ENCODE measurements around the gene XPO4.
"Not testable (repeated sequence)": the region's sequence is repeated elsewhere in the genome, so short reads cannot be mapped to it uniquely, and the experiment has no call there.

XPO4 gene

DNA sequence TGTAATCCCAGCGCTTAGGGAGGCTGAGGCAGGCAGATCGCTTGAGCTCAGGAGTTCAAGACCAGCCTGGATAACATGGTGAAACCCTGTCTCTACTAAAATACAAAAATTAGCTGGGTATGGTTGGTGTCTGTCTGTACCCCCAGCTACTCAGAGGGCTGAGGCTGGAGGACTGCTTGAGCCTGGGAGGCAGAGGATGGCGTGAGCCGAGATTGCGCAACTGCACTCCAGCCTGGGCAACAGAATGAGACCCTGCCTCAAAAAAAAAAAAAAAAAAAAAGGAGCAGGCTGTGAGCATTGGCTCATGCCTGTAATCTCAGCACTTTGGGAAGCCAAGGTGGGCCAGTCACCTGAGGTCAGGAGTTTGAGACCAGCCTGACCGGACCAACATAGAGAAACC, 12.0 kb downstream of the XPO4 start:
- FAIRE-seq, result not testable (repeated sequence)

- no peak for FAIRE-seq
Measured at GRCh38 chr13:20882206-20882605, 20.3 kb downstream of the XPO4 start.

GRCh38 chr13:20877902-20878301, 24.6 kb downstream of the XPO4 start:
- FAIRE-seq, result no peak

DNA sequence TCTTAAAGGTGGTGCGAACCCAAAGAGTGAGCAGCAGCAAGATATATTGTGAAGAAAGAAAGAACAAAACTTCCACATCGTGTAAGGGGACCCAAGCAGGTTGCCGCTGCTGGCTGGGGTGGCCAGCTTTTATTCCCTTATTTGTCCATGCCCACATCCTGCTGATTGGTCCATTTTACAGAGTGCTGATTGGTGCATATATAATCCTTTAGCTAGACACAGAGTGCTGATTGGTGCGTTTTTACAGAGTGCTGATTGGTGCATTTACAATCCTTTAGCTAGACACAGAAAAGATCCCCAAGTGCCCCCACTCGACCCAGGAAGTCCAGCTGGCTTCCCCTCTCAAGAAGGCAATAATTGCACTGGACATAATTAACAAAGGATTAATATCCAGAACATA, 25.7 kb downstream of the XPO4 start:
- not testable (repeated sequence) for FAIRE-seq

DNA sequence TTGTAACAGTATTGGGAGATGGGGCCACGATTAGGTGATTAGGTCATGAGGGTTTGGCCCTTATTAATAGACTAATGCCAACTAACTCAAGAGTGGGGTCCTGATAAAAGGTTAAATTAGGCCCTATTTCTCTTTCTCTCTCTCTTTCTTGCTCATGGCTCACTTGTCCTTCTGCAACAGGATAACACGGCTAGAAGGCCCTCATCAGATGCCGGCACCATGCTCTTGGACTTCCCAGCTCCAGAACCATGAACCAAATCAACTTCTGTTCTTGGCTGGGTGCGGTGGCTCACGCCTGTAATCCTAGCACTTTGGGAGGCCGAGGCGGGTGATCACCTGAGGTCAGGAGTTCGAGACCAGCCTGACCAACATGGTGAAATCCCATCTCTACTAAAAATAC, 28.1 kb downstream of the XPO4 start:
- not testable (repeated sequence) for FAIRE-seq

GRCh38 chr13:20873348-20873747, 29.2 kb downstream of the XPO4 start:
- no peak for FAIRE-seq

DNA sequence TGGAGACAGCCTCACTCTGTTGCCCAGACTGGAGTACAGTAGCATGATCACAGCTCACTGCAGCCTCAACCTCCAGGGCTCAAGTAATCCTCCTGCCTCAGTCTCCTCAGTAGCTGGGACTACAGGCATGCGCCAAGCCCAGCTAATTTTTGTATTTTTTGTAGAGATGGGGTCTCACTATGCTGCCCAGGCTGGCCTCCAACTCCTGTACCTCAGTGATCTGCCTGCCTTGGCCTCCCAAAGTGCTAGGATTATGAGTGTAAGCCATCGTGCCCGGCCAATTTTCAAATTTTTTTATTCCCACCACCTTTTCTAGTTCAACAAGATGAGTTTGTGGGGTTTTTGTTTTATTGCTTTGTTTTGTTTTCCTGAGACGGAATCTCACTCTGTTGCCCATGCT, 31.7 kb downstream of the XPO4 start:
- no peak for FAIRE-seq

DNA sequence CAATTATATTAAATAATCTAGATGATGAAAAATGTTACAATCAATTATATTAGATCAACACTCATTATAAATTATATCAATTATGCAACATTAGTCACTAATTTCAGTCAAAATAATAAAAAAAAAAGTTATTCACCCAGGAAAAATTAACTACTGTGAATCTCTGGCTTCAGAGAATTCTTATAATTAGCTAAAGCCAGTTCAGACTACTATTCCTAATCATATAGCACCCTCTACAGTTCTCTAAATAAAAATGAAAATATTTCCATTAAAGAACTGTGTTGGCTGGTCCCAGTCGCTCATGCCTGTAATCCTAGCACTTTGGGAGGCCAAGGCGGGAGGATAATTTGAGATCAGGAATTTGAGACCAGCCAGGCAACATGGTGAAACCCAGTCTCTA, 33.0 kb downstream of the XPO4 start:
- FAIRE-seq, result no peak

- no peak for FAIRE-seq
Measured at GRCh38 chr13:20867408-20867807, 35.1 kb downstream of the XPO4 start.

GRCh38 chr13:20861666-20862065, 40.9 kb downstream of the XPO4 start:
- FAIRE-seq, result not testable (repeated sequence)

DNA sequence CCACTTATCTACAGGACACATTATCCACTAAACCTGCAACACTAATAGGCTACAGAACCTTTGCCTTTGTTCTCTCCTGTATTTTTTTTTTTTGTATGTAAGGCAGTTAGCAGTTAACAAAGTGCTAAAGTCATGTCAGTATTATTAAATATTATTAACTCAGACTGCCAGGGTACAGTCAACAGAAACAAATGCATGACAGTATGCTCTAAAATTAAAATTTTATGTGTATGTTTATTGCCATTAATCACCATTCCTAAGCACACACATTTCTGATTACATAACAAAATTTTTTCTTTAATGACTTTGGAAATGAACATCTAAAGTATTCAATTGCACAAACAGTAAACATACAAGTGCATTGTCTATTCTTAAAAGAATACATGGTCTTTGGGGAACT, 41.7 kb downstream of the XPO4 start:
- FAIRE-seq, result no peak

- no peak for FAIRE-seq
Measured at GRCh38 chr13:20856650-20857049, 45.9 kb downstream of the XPO4 start.

DNA sequence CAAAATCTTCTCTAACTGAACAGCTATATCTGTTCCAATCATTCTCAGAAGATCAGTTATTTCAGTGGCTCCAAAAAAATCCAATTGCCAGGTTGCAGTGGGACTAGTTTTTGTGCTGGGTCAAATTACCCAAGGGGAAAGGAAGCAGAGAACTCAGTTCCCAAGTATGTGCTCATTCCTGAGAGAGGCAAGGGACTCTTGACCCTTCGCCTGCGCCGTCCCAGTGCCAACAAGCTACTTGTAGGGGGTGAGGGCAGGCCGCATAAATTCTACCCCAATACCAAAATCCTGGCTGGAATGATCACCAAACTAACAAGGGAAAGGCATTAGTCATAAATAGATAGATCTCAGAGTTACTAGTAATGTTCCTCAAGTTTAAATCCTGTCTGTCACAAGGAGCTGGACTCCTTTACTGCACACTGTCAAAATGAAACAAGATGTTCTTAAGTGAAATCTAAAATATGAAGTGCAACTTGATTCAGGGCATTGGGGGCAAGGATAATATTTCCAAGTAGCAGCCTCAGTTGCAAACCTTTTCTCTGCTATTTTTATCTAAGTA, 50.6 kb downstream of the XPO4 start:
- FAIRE-seq, result no peak

GRCh38 chr13:20848944-20849343, 53.6 kb downstream of the XPO4 start:
- FAIRE-seq, result no peak

DNA sequence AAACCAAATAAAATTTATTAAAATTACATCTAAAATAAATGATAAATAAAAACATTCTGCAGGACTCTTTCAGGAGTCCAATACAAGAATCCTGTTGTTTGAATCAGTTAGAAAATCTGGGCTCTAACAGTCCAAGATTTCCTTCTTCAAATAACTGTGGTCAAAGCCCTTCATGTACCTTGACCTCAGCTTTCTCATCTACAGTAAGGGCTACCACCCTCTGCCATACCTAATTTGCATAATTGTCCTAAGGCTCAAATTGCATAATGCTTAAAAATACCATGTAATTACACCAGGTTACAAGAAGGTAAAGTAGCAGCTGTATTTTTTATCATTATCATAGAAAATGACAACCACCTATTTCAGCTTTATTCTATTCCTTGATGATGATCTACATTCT, 54.3 kb downstream of the XPO4 start:
- no peak for FAIRE-seq

GRCh38 chr13:20847296-20847695, 55.2 kb downstream of the XPO4 start:
- no peak for FAIRE-seq

DNA sequence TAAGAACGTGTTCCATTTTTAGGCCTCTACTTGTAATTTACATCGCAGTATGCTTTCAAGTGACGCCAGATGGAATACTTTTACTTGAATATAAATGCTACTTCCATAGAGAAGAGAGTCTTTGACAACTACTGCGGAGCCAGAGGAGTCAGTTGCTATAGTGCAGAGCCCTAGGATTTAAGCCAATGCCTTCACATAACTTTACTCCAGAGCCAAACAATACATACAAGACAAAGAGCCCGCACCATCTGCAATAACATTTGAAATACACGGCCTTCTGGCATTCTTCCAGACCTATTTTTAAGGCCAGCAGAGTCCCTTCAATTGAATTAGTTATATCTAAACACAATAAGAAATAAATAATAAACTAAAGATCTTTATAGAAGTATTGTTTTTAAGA, 59.4 kb downstream of the XPO4 start:
- FAIRE-seq, result no peak

GRCh38 chr13:20840568-20840967, 62.0 kb downstream of the XPO4 start:
- no peak for FAIRE-seq

DNA sequence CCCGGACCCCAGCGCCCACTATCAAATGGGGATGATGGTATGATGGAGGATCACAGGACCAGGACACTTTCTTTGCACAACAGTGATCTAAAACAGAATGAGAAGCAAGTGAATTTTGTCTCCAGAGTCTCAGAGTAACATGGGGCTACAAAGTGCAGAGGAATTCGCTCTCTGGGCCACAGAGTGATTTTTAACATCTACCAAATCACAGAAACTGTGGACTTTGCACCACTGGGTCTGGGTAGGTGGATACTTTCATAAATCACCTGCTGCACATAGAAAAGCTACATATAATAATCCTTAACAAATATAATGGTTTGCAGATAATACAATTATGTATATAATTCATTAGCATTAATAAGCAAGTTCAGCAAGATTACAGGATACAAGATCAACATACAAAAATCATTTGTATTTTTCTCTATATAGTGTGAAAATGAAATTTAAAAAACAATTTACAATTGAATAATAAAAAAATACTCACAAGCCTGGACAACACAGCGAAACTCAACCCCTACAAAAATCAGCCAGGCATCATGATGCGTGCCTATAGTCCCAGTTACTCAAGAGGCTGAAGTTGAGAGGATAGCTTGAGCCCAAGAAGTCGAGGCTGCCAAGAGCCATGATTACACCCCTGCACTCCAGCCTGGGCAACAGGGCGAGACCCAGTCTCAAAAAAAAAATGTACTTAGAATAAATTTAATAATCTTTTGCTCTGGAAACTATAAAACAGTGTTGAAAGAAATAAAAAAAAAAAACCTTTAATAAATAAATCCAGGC, 68.5 kb downstream of the XPO4 start:
- no peak for FAIRE-seq

GRCh38 chr13:20832861-20833260, 69.7 kb downstream of the XPO4 start:
- no peak for FAIRE-seq

DNA sequence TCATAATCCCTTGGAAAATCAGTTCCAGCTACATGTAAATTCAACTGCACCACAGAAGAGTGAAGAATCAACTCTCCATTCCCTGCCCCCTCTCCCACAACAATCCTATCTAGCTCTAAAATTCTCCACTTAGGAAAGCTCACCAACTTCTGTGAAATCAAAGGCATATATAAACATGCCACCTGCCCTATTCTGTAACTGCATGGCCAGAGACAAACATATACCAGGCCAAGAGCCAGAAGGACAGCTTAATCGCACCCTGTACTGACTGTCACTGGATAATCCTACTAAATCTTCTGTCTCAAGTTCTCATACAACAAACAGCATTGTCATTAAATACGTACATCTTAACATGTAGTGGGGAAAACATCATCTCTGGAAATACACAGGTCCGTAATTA, 70.6 kb downstream of the XPO4 start:
- FAIRE-seq, result no peak

GRCh38 chr13:20831254-20831653, 71.3 kb downstream of the XPO4 start:
- FAIRE-seq, result peak; percentile 62

DNA sequence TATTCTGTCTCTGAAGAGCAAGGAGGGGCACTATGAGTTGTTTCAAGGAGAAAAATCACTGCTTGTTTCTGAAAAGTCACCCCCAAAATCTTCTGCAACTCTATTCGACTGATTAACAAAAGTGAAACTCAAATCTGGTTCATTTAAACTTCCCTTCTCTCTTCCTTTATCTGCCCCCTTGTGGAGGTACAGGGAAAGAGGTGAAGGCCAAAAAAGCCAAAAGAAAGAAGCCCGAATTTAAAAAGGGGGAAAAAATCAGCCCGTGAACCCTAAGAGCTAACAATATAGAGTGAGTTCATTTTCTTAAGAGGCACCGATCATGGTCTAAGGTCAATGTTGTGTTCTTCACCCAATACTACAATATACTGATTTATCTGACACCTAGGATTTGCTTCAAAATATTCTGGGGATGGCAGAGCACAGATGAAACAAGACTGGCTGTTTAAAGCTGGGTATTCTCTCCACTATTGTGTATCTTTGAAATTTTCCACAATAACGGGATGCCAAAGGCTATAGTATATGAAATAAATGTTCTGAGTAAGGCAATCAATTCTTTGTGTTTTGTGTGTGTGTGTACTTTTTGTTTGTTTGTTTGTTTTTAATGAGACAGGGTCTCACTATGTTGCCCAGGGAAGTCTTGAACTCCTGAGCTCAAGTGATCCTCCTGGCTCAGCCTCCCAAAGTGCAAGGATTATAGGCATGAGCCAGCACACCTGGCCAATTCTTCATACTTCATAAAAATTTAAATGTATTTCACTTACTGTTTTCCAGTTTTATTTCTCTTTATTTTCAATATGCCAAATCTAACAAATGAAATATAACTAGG, 73.8 kb downstream of the XPO4 start:
- FAIRE-seq, result peak; percentile 64
